Measurements from ENCODE around the gene COL6A1. TPM values are rescaled to one million over a fixed set of nuclear protein-coding genes. Genes with fewer than 3 reads are reported as not detected.

The COL6A1 gene
- total and polyA plus RNA-seq, 2 of the 4 experiments (the other 2 are of a cell fraction) = 173 to 1,578 TPM

GRCh38 chr21:46050668-46051378 is 69.3 kb downstream of the COL6A1 start:
- dilution Hi-C loops (cut with HindIII; ENCODE audit: low sequenced_read_pairs, unreplicated experiment) (no loop called here), in situ Hi-C loops (cut with MboI; ENCODE audit: low sequenced_read_pairs) (no loop called here), intact Hi-C loops (cut with micrococcal nuclease) (no loop called here)
- 96% methylated on average over 10 of the region's 22 CpGs; no CpG with 5 or more reads in 1 of the 2 experiments for WGBS, 2 experiments (ENCODE audit: extremely low coverage in 2 of 2, insufficient read length in 1 of 2)
- Histone ChIP-seq H3K4ac (ENCODE audit: low read depth, low read length) (peak overlapping the region; percentile 99), H3K9me1 (ENCODE audit: insufficient read depth, low read length) (peaks cover 12% of the 10 kb centered on the region), H2AK5ac (ENCODE audit: low read depth, low read length) (peak overlapping the region; percentile 99), H2BK5ac (ENCODE audit: low read depth, low read length, poor library complexity, severe bottlenecking) (peak overlapping the region; percentile 99), H3K9ac (ENCODE audit: low read depth, low read length) (no peak overlapping the region), H2BK20ac (ENCODE audit: low read depth, low read length) (peak overlapping the region; percentile 86), H3K4me2 (ENCODE audit: low read depth, low read length) (no peak overlapping the region), H3K27ac (ENCODE audit: insufficient read depth, low read length) (peak overlapping the region; percentile 95), H3K9me3 (ENCODE audit: control insufficient read depth, insufficient read depth, low read length) (no peaks in the 10 kb centered on the region), H3K4me1 (ENCODE audit: control insufficient read depth, insufficient read depth, low read length) (peaks cover 34% of the 10 kb centered on the region), H3K79me1 (ENCODE audit: low read depth in 1 of 2, low read length in 2 of 2) (peaks cover 9 to 47% of the 10 kb centered on the region in 2 experiments; a peak in 3 of 4 replicates), H2AK9ac (replicated peaks; ENCODE audit: low read depth, low read length, poor library complexity) (peak overlapping the region; percentile 95), H4K5ac (ENCODE audit: low read depth, low read length) (peak overlapping the region; percentile 87), H3K23ac (ENCODE audit: low read depth, low read length) (no peak overlapping the region; the same call in 1 of the 2 replicates), H3K27me3 (ENCODE audit: control insufficient read depth, insufficient read depth, low read length) (no peaks in the 10 kb centered on the region), H2BK15ac (ENCODE audit: low read depth, low read length) (peak overlapping the region; percentile 100; the same call in 2 of the 3 replicates), H2BK120ac (ENCODE audit: low read depth, low read length) (peak overlapping the region; percentile 100), H4K91ac (ENCODE audit: insufficient read depth, low read depth, low read length) (peak overlapping the region; percentile 99), H3K36me3 (ENCODE audit: control insufficient read depth, insufficient read depth, low read length) (no peaks in the 10 kb centered on the region), H4K20me1 (ENCODE audit: insufficient read depth, low read length) (0 out of 2 replicates have a peak, but pooled peaks cover 3% of the 10 kb centered on the region), H4K8ac (ENCODE audit: low read depth in 2 of 2, low read length in 2 of 2) (peak overlapping the region; percentile 83 to 88), H3K56ac (ENCODE audit: extremely low read depth, insufficient read depth, low read length) (no peak overlapping the region; the same call in 1 of the 2 replicates), H3K18ac (ENCODE audit: low read depth, low read length) (peak overlapping the region; percentile 75), H2AFZ (replicated peaks; ENCODE audit: low read length, poor library complexity) (peak overlapping the region; percentile 79), H3K14ac (replicated peaks; ENCODE audit: low read depth, low read length) (peak overlapping the region; percentile 96), H3K4me3 (ENCODE audit: insufficient read depth, low read depth, low read length) (no peak overlapping the region)
- POLR2A ChIA-PET (ENCODE audit: unreplicated experiment) = no interaction called here
- DNase-seq (no peak), ATAC-seq (ENCODE audit: low read depth) (no peak)
- CTCF ChIA-PET = interaction anchor here (1.3 kb wide), 1 partner anchor 70 kb away, joined by 3 read pairs; the partner anchor contains the start of gene COL6A1
- BruUV-seq (replicated peaks) = no TSS peak
- TF ChIP-seq, protein P1, sequence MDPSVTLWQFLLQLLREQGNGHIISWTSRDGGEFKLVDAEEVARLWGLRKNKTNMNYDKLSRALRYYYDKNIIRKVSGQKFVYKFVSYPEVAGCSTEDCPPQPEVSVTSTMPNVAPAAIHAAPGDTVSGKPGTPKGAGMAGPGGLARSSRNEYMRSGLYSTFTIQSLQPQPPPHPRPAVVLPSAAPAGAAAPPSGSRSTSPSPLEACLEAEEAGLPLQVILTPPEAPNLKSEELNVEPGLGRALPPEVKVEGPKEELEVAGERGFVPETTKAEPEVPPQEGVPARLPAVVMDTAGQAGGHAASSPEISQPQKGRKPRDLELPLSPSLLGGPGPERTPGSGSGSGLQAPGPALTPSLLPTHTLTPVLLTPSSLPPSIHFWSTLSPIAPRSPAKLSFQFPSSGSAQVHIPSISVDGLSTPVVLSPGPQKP (IDR thresholded peaks at IDR 0.05; ENCODE audit: borderline replicate concordance, low read depth, low read length) = no peak
- TF ChIP-seq POLR2A (IDR thresholded peaks at IDR 0.05; ENCODE audit: low read depth, low read length) = peak; percentile 23; the same call in 1 of the 2 replicates

Measured in IMR-90 (cell line).